Left lung (tissue), 14 donors: ENCODE data around the gene NEDD9. TPM values are rescaled to one million over a fixed set of nuclear protein-coding genes. Genes with fewer than 3 reads are reported as not detected.

Experiments
- ATAC-seq: fragments of 200-7000 bp; cut with Tn5 transposase; one replicate; pipeline ENCODE4 v1.9.1; 2020; ENCODE audit warnings: moderate library complexity
- DNase-seq, 4 donors: peaks; one replicate each; pipeline ENCODE4 v3.0.0-alpha.2; 2013 to 2020
- H3K27ac ChIP-seq, 2 donors: fragments of 200-600 bp; sonication (generic) in 1 of 2; one replicate each; pipeline versions ENCODE4 v1.5.0 to v1.8.0; 2020 to 2021
- H3K27me3 ChIP-seq, 2 donors: fragments of 200-600 bp; sonication (generic) in 1 of 2; one replicate each; pipeline versions ENCODE4 v1.5.0 to v1.8.0; 2020 to 2021
- H3K36me3 ChIP-seq, 2 donors: fragments of 200-600 bp; sonication (generic) in 1 of 2; one replicate each; pipeline versions ENCODE4 v1.5.0 to v1.8.0; 2020 to 2021
- H3K4me1 ChIP-seq, 2 donors: fragments of 200-600 bp; one replicate each; pipeline ENCODE4 v1.8.0; 2021
- H3K4me3 ChIP-seq, 2 donors: fragments of 200-600 bp; sonication (generic) in 1 of 2; one replicate each; pipeline versions ENCODE4 v1.5.0 to v1.8.0; 2020 to 2021; ENCODE audit warnings: mild to moderate bottlenecking in 1 of 2
- H3K9me3 ChIP-seq, 2 donors: fragments of 200-600 bp; sonication (generic) in 1 of 2; one replicate each; pipeline versions ENCODE4 v1.5.0 to v1.8.0; 2020 to 2021
- CTCF ChIP-seq, 2 donors: fragments of 200-600 bp; sonication (generic) in 1 of 2; IDR thresholded peaks; one replicate each; pipeline versions ENCODE4 v1.5.0 to v1.8.0; 2021; ENCODE audit warnings: antibody characterized with exemption in 2 of 2
- intact Hi-C, 2 donors: fragments of 100-400 bp; cut with DNase I; formaldehyde crosslinking; loops; one replicate each; pipeline versions ENCODE4 v1.11.2 to v1.14.2; 2022
- long read RNA-seq, 12 donors: library from polyadenylated mRNA in 2 of 12; unstranded in 2 of 12; transcript quantifications; one replicate each; pipeline ENCODE4 v2.0.0 and lab custom pipeline, GENCODE V29; 2019 to 2026
- polyA plus RNA-seq, 6 donors: library from polyadenylated mRNA; unstranded; fragments of 120-200 nt; gene quantifications; one replicate each; pipeline ENCODE4 v1.2.1, GENCODE V29; 2013; ENCODE audit not compliant: insufficient read length in 6 of 6
- total RNA-seq, 2 donors: library from RNA; stranded (reverse); fragmentation: NEBNext Ultra II Directional; extraction: Animal tissue kit (Norgen Biotek cat#: 25700); gene quantifications; one replicate each; pipeline ENCODE4 v1.2.1, GENCODE V29; 2021
- donor health status: DM: no; HTN: yes; CAD: no.
- donor health status: DM: no; HTN: no; CAD: no.

The NEDD9 gene
- total RNA-seq (100 to 1,000 TPM; 101 to 193 TPM), polyA plus RNA-seq (10 to 100 TPM; 54.3 to 62.3 (median 57.3) TPM)
- long read RNA-seq, donor 1, full-length matches to known transcripts: 10 of 32 reads
- long read RNA-seq, donor 1, partial matches to known transcripts: 22 of 32 reads
- long read RNA-seq, donor 1, other reads (novel, unspliced or antisense): 0 of 32 reads
- long read RNA-seq, donor 2, full-length matches to known transcripts: 14 of 38 reads
- long read RNA-seq, donor 2, partial matches to known transcripts: 24 of 38 reads
- long read RNA-seq, donor 2, other reads (novel, unspliced or antisense): 0 of 38 reads
- long read RNA-seq, donor 3, full-length matches to known transcripts: 14 of 14 reads
- long read RNA-seq, donor 3, partial matches to known transcripts: 0 of 14 reads
- long read RNA-seq, donor 3, other reads (novel, unspliced or antisense): 0 of 14 reads
- long read RNA-seq, donor 4, full-length matches to known transcripts: 15 of 28 reads
- long read RNA-seq, donor 4, partial matches to known transcripts: 5 of 28 reads
- long read RNA-seq, donor 4, other reads (novel, unspliced or antisense): 8 of 28 reads
- long read RNA-seq, donor 5, full-length matches to known transcripts: 11 of 25 reads
- long read RNA-seq, donor 5, partial matches to known transcripts: 14 of 25 reads
- long read RNA-seq, donor 5, other reads (novel, unspliced or antisense): 0 of 25 reads
- long read RNA-seq, donor 6, full-length matches to known transcripts: 5 of 10 reads
- long read RNA-seq, donor 6, partial matches to known transcripts: 5 of 10 reads
- long read RNA-seq, donor 6, other reads (novel, unspliced or antisense): 0 of 10 reads
- long read RNA-seq, donor 7, full-length matches to known transcripts: 4 of 4 reads
- long read RNA-seq, donor 7, partial matches to known transcripts: 0 of 4 reads
- long read RNA-seq, donor 7, other reads (novel, unspliced or antisense): 0 of 4 reads
- long read RNA-seq, donor 8, full-length matches to known transcripts: 13 of 29 reads
- long read RNA-seq, donor 8, partial matches to known transcripts: 16 of 29 reads
- long read RNA-seq, donor 8, other reads (novel, unspliced or antisense): 0 of 29 reads
- long read RNA-seq, donor 9: 0 reads
- long read RNA-seq, donor 10, full-length matches to known transcripts: 2 of 8 reads
- long read RNA-seq, donor 10, partial matches to known transcripts: 2 of 8 reads
- long read RNA-seq, donor 10, other reads (novel, unspliced or antisense): 4 of 8 reads
- long read RNA-seq, donor 11, full-length matches to known transcripts: 2 of 2 reads
- long read RNA-seq, donor 11, partial matches to known transcripts: 0 of 2 reads
- long read RNA-seq, donor 11, other reads (novel, unspliced or antisense): 0 of 2 reads
- long read RNA-seq, donor 12, full-length matches to known transcripts: 6 of 6 reads
- long read RNA-seq, donor 12, partial matches to known transcripts: 0 of 6 reads
- long read RNA-seq, donor 12, other reads (novel, unspliced or antisense): 0 of 6 reads

GRCh38 chr6:11232193-11232769, at the start of gene NEDD9:
NEDD9 (minus strand) TSS chr6:11232668; CDS start chr6:11232515, 153 bp downstream.
- peak within 1 kb of the TSS; percentile 90 to 95 for H3K27ac ChIP-seq
- DNase-seq: peak; percentile 87 to 99 (median 98)
- ATAC-seq: peak; percentile 91
- peaks cover 13 to 61% of the 10 kb centered on the region in 2 donors for H3K4me1 ChIP-seq
- TF ChIP-seq CTCF (IDR thresholded peaks at IDR 0.05): no peak
- intact Hi-C loops: no loop called here
- peak within 1 kb of the TSS; percentile 65 to 69 for H3K4me3 ChIP-seq
- no peaks in the 10 kb centered on the region for H3K36me3 ChIP-seq
- H3K27me3 ChIP-seq: no peaks in the 10 kb centered on the region
- no peaks in the 10 kb centered on the region for H3K9me3 ChIP-seq

GRCh38 chr6:11282245-11282644, 49.8 kb upstream of the NEDD9 start:
- Histone ChIP-seq H3K9me3 (peaks cover 0 to 12% of the 10 kb centered on the region in 2 donors), H3K4me3 (no peak overlapping the region), H3K4me1 (peaks cover 12 to 15% of the 10 kb centered on the region in 2 donors), H3K36me3 (no peaks in the 10 kb centered on the region), H3K27me3 (no peaks in the 10 kb centered on the region), H3K27ac (no peak overlapping the region)
- intact Hi-C loops: no loop called here
- no peak for DNase-seq
- no peak for ATAC-seq
- no peak for TF ChIP-seq CTCF (IDR thresholded peaks at IDR 0.05)

DNA sequence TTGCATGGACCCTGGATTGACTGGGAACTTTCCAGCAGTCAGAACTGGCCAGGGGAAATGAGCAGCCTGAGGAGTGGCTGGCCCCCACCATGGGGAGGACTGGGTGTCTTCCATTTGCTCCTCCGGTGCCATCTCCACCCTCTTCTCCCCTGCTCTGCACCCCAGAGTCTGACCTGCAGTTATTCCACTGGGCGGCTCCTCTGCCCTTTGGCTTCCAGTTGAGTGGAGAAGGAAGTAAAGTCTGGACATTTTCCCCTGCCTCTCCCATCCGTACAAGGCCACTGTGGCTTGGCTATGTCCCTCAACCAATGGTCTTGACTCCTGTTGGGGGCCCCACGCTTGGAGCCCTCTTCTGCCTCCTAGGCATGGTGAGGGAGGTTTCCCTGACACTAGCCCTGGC, 47.9 kb upstream of the NEDD9 start:
- no peaks in the 10 kb centered on the region for H3K36me3 ChIP-seq
- DNase-seq (no peak), ATAC-seq (no peak)
- no peak overlapping the region for H3K4me3 ChIP-seq
- peaks cover 29 to 30% of the 10 kb centered on the region in 2 donors for H3K4me1 ChIP-seq
- no peak overlapping the region for H3K27ac ChIP-seq
- intact Hi-C loops: no loop called here
- TF ChIP-seq CTCF (IDR thresholded peaks at IDR 0.05): no peak
- no peaks in the 10 kb centered on the region for H3K9me3 ChIP-seq
- H3K27me3 ChIP-seq: no peaks in the 10 kb centered on the region

DNA sequence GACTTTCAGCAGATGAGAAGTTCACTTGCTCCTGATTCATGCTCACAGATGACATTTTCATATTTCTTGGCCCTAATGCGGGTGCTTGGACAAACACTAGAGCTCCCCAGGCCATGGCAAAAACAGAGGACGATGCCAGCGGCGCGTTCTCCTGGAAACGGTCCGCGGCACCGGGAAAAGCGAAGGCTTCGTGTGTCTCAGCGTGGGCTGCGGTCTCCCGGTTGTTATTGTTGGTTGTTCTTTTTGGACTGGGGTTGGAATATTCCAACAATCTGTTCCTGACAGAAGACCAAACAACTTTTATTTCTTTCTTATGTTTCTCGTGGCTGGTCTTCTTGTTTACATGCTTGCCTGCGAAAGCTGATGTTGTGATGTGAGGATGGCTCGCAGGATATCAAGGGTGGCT, 46.8 kb upstream of the NEDD9 start:
- no peak overlapping the region for H3K27ac ChIP-seq
- DNase-seq (no peak), ATAC-seq (no peak)
- no peaks in the 10 kb centered on the region for H3K36me3 ChIP-seq
- no peaks in the 10 kb centered on the region for H3K9me3 ChIP-seq
- no peak for TF ChIP-seq CTCF (IDR thresholded peaks at IDR 0.05)
- H3K27me3 ChIP-seq: no peaks in the 10 kb centered on the region
- intact Hi-C loops: no loop called here
- peaks cover 30 to 36% of the 10 kb centered on the region in 2 donors for H3K4me1 ChIP-seq
- H3K4me3 ChIP-seq: no peak overlapping the region
